Measurements from ENCODE around the gene KRTAP4-4.

DNA sequence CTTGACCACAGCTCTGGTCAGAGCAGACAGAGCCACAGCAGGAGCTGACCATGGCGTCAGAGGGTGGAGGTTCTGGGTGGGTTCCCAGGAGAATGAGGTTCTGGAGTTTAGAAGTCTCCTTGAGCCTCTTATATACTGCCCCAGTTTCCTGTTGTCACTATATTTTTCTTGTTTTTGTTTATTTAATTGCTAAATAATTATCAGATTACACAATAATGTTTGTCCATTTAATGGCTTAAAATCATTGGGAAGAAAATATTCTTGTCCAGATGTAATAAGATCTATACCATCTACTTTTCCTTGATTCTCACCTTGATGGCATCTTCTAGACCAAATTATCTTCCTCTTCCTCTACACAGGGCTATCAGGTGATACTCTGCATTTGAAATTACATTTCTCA is 7.6 kb upstream of the KRTAP4-4 start, which contains the start of gene KRTAP4-3:
- TF ChIP-seq, protein P1, sequence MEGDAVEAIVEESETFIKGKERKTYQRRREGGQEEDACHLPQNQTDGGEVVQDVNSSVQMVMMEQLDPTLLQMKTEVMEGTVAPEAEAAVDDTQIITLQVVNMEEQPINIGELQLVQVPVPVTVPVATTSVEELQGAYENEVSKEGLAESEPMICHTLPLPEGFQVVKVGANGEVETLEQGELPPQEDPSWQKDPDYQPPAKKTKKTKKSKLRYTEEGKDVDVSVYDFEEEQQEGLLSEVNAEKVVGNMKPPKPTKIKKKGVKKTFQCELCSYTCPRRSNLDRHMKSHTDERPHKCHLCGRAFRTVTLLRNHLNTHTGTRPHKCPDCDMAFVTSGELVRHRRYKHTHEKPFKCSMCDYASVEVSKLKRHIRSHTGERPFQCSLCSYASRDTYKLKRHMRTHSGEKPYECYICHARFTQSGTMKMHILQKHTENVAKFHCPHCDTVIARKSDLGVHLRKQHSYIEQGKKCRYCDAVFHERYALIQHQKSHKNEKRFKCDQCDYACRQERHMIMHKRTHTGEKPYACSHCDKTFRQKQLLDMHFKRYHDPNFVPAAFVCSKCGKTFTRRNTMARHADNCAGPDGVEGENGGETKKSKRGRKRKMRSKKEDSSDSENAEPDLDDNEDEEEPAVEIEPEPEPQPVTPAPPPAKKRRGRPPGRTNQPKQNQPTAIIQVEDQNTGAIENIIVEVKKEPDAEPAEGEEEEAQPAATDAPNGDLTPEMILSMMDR (conservative IDR thresholded peaks at IDR 0.05), result no peak
- no peak for TF ChIP-seq ZFX (IDR thresholded peaks at IDR 0.05)

Data from C4-2B (cell line).